ENCODE measurements around the gene MYO16.

MYO16 gene

DNA sequence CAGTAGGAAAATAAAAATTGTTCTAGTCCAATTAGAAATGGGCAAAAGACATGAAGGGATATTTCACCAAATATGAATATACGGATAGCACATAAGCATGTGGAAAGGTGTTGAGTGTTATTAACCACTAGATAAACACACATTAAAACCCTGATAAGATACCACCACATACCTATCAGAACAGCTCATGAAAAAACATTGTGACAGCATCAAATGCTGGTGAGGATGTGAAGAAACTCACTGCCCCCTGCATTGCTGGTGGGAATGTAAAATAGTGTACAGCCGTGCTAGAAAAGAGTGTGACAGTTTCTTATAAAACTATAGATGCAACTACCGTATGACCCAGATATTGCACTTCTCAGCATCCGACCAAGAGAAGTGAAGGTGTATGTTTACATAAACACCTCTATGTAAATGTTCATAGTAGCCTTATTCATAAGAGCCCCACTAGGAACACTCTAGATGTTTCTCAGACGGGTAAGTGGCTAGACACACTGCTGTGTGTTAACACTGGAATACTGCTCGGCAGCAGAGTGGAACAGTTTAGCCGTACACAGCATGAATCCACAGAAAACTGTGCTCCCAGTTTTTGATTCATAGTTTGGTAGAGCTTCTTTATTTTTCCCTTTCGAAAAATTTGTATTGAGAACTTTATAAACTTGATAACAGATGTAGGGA is 321.1 kb downstream of the MYO16 start:
- H3K4me3 ChIP-seq (ENCODE audit: low read length), result no peak overlapping the region
- no peak for DNase-seq (ENCODE audit: low read depth)
- no peak for TF ChIP-seq CTCF (conservative IDR thresholded peaks at IDR 0.05; ENCODE audit: low read depth, low read length)

GRCh38 chr13:108955741-108956140 is 326.3 kb downstream of the MYO16 start:
- DNase-seq (ENCODE audit: low read depth), result no peak
- no peak for TF ChIP-seq CTCF (conservative IDR thresholded peaks at IDR 0.05; ENCODE audit: low read depth, low read length)
- no peak overlapping the region for H3K4me3 ChIP-seq (ENCODE audit: low read length)

- DNase-seq (ENCODE audit: low read depth), result peak; percentile 59
- peak overlapping the region; percentile 10 for H3K4me3 ChIP-seq (ENCODE audit: low read length)
- TF ChIP-seq CTCF (conservative IDR thresholded peaks at IDR 0.05; ENCODE audit: low read depth, low read length), result no peak
These were observed 328.1 kb downstream of the MYO16 start for GRCh38 chr13:108957369-108958012.

GRCh38 chr13:108958013-108958376 is 328.6 kb downstream of the MYO16 start:
- no peak for DNase-seq (ENCODE audit: low read depth)
- TF ChIP-seq CTCF (conservative IDR thresholded peaks at IDR 0.05; ENCODE audit: low read depth, low read length), result no peak
- H3K4me3 ChIP-seq (ENCODE audit: low read length), result no peak overlapping the region

DNA sequence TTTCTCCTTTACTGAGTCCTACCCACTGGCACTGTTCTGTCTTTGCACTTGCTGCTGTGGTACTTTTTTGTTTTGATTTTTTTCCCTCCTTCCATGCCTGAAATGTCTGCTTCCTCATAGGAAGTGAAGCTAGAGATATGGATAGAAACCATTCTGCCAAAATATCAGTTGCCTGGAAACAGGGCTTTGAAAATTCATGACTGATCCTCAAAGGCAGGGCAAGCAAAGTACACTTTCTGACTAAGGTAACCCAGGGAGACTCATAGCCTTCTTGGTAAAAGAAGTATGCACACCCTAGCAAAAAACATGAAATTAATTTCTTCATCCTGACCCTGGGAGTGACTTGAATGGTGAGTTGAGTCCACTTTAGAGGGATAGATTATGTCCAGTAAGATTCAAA is 329.8 kb downstream of the MYO16 start:
- no peak for DNase-seq (ENCODE audit: low read depth)
- H3K4me3 ChIP-seq (ENCODE audit: low read length), result no peak overlapping the region
- TF ChIP-seq CTCF (conservative IDR thresholded peaks at IDR 0.05; ENCODE audit: low read depth, low read length), result no peak

GRCh38 chr13:108960006-108960405 is 330.6 kb downstream of the MYO16 start:
- no peak for TF ChIP-seq CTCF (conservative IDR thresholded peaks at IDR 0.05; ENCODE audit: low read depth, low read length)
- no peak overlapping the region for H3K4me3 ChIP-seq (ENCODE audit: low read length)
- no peak for DNase-seq (ENCODE audit: low read depth)

DNA sequence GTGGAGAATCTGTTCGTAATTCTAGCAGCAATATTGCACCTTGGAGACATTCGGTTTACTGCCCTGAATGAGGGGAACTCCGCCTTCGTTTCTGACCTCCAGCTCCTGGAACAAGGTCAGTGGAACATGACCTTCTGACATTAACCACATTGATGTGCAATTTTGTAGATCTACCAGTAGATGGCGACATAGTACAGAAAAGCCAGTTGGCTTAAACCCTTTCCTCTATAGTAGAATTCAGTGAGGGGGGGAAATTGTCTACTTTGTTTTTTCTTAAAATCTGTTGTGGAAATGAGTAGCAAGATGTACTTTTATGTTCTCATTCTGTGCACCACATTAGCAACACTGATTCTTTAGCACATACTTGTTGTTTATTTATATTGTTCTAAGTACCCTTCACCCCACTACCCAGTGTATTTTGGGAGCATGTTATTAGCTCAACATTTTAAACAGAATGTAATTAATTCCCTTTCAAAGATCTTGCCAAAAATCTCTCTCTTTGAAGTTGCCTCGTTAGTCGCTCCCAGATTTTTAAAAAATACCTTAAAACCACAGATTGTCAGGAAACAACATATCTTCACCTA is 332.2 kb downstream of the MYO16 start:
- H3K4me3 ChIP-seq (ENCODE audit: low read length), result no peak overlapping the region
- DNase-seq (ENCODE audit: low read depth), result no peak
- TF ChIP-seq CTCF (conservative IDR thresholded peaks at IDR 0.05; ENCODE audit: low read depth, low read length), result peak; percentile 75
